Measurements from ENCODE around the gene CLC.

DNA sequence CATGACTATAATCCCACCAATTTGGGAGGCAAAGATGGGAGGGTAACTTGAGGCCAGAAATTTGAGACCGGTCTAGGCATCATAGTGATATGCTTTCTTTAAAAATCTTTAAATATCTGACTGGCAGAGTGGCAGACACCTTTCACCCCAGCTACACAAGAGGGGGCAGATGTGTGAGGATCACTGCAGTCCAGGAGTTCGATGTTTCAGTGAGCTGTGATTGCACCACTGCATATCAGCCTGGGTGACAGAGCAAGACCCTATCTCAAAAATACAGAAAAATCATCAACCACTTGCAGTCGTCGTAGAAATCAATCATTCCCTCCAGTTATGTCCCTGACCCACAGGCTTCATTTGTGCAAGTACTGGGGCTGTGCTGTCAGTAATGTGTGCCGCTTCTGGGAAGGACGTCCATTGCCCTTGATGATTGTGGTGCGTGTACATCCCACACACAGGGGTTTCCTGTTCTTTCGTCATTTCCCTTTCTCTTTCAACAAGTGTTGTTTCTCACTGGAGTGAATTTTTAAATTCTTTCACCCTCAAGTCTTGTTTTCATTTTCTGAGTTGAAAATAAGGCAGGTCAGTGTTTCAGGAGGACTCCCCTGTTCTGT, 32.1 kb downstream of the CLC start:
- TF ChIP-seq, protein P1, sequence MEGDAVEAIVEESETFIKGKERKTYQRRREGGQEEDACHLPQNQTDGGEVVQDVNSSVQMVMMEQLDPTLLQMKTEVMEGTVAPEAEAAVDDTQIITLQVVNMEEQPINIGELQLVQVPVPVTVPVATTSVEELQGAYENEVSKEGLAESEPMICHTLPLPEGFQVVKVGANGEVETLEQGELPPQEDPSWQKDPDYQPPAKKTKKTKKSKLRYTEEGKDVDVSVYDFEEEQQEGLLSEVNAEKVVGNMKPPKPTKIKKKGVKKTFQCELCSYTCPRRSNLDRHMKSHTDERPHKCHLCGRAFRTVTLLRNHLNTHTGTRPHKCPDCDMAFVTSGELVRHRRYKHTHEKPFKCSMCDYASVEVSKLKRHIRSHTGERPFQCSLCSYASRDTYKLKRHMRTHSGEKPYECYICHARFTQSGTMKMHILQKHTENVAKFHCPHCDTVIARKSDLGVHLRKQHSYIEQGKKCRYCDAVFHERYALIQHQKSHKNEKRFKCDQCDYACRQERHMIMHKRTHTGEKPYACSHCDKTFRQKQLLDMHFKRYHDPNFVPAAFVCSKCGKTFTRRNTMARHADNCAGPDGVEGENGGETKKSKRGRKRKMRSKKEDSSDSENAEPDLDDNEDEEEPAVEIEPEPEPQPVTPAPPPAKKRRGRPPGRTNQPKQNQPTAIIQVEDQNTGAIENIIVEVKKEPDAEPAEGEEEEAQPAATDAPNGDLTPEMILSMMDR (conservative IDR thresholded peaks at IDR 0.05; ENCODE audit: low read length) = no peak
- no peak for TF ChIP-seq EZH2phosphoT487 (IDR thresholded peaks at IDR 0.05; ENCODE audit: borderline replicate concordance)

Data from Loucy (cell line).